Lung (tissue), 12 donors: ENCODE measurements around the gene PSME3IP1. TPM values are rescaled to one million over a fixed set of nuclear protein-coding genes. Genes with fewer than 3 reads are reported as not detected.

Experiments
- ATAC-seq: fragments of 200-7000 bp; cut with Tn5 transposase; one replicate; pipeline ENCODE4 v1.9.1; 2020; ENCODE audit warnings: moderate number of reproducible peaks; ENCODE audit not compliant: insufficient read depth, low FRiP score
- DNase-seq, 3 donors: peaks; one replicate each; pipeline ENCODE4 v3.0.0-alpha.2; 2013 to 2017
- H3K27ac ChIP-seq, 2 donors: one replicate each; pipeline ENCODE4 v1.5.1; 2013; ENCODE audit warnings: mild to moderate bottlenecking in 2 of 2, moderate library complexity in 2 of 2, control low read depth in 1 of 2, inconsistent platforms in 1 of 2, low read depth in 1 of 2, low read length in 1 of 2
- H3K27me3 ChIP-seq, 3 donors: one replicate each; pipeline ENCODE4 v1.5.1; 2013; ENCODE audit warnings: low read length in 2 of 3; ENCODE audit not compliant: control insufficient read depth in 3 of 3, insufficient read depth in 3 of 3
- H3K36me3 ChIP-seq, 4 donors: one replicate each; pipeline ENCODE4 v1.5.1; 2013; ENCODE audit warnings: low read length in 4 of 4, mild to moderate bottlenecking in 1 of 4, moderate library complexity in 1 of 4; ENCODE audit not compliant: control insufficient read depth in 4 of 4, insufficient read depth in 4 of 4
- H3K4me1 ChIP-seq, 5 donors: one replicate each; pipeline ENCODE4 v1.5.1; 2013; ENCODE audit warnings: low read length in 5 of 5, mild to moderate bottlenecking in 2 of 5, moderate library complexity in 1 of 5; ENCODE audit not compliant: control insufficient read depth in 5 of 5, insufficient read depth in 5 of 5
- H3K4me3 ChIP-seq: one replicate; pipeline ENCODE4 v1.5.1; 2013; ENCODE audit warnings: mild to moderate bottlenecking, control low read depth, moderate library complexity
- H3K9ac ChIP-seq, 2 donors: one replicate each; pipeline ENCODE4 v1.5.1; 2013; ENCODE audit warnings: low read length in 2 of 2, control low read depth in 1 of 2; ENCODE audit not compliant: insufficient read depth in 1 of 2
- H3K9me3 ChIP-seq, 4 donors: one replicate each; pipeline ENCODE4 v1.5.1; 2013; ENCODE audit warnings: low read length in 3 of 4, mild to moderate bottlenecking in 1 of 4, moderate library complexity in 1 of 4; ENCODE audit not compliant: control insufficient read depth in 4 of 4, insufficient read depth in 3 of 4
- CTCF ChIP-seq: IDR thresholded peaks from 2 replicates; pipeline ENCODE4 v1.5.1; 2012; ENCODE audit warnings: mild to moderate bottlenecking; ENCODE audit errors: control extremely low read depth, extremely low read depth
- WGBS, 2 donors: extraction: QIAGEN DNeasy Blood & Tissue Kit; methylation state at CpG; one replicate each; pipeline ENCODE4 v1.1.7; 2013; 5-methylcytosine and 5-hydroxymethylcytosine counted together
- polyA plus RNA-seq, 2 donors: library from polyadenylated mRNA; stranded (reverse); fragments of 200-250 nt; gene quantifications; one replicate each; pipeline ENCODE4 v1.2.1, GENCODE V29; 2013
- total RNA-seq, 2 donors: library from RNA; depleted of rRNA in 1 of 2; stranded (reverse); fragments of >200 nt in 1 of 2; gene quantifications; one replicate each; pipeline ENCODE4 v1.2.1, GENCODE V29; 2014 to 2021
- donor health status: control.
- donor health status: control.
- donor health status: Bipolar disorder and iron deficiency.
- donor health status: healthy.
- donor health status: DM: yes; HTN: yes; CAD: no.

Gene PSME3IP1
- total and polyA plus RNA-seq, 4 donors = 59.3 to 83.1 (median 63.1) TPM

GRCh38 chr16:57132470-57132869, 53.4 kb downstream of the PSME3IP1 start:
- no peak overlapping the region for H3K4me3 ChIP-seq
- H3K9me3 ChIP-seq = no peaks in the 10 kb centered on the region
- peaks cover 0 to 19% (median 2%) of the 10 kb centered on the region in 4 donors for H3K36me3 ChIP-seq
- no peak overlapping the region for H3K9ac ChIP-seq
- no peak for ATAC-seq
- TF ChIP-seq CTCF = no peak
- no peak for DNase-seq
- peaks cover 0 to 2% (median 0%) of the 10 kb centered on the region in 5 donors for H3K4me1 ChIP-seq
- 88 to 92% methylated on average over 1 of the region's 1 CpG for WGBS, 2 donors
- H3K27ac ChIP-seq = no peak overlapping the region
- no peaks in the 10 kb centered on the region for H3K27me3 ChIP-seq

GRCh38 chr16:57131351-57131970, 54.4 kb downstream of the PSME3IP1 start:
- Histone ChIP-seq H3K27ac (no peak overlapping the region), H3K9ac (no peak overlapping the region), H3K4me1 (peaks cover 0 to 2% (median 0%) of the 10 kb centered on the region in 5 donors), H3K36me3 (peaks cover 0 to 13% (median 3%) of the 10 kb centered on the region in 4 donors), H3K4me3 (no peak overlapping the region), H3K27me3 (no peaks in the 10 kb centered on the region), H3K9me3 (no peaks in the 10 kb centered on the region)
- no peak for DNase-seq
- TF ChIP-seq CTCF = no peak
- ATAC-seq = no peak
- WGBS, 2 donors = 89 to 90% methylated on average over 16 to 17 of the region's 17 CpGs

DNA sequence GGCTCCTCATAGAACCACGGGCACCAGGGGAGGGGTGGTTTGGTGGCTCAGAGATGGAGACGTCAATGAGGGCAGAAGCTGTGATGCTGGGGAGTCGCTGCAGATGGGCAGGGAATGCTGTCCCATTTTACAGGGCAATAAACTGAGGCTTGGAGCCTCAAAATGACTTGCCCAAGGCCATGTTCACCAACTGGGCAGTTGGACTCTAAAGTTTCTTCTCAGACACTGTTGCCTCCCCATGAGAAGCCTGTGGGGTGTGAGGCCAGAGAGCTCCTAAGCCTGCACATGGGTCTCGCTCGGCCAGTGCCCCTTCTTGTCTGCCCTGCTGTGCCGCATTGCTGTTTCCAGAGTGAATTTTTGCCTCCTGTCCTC, 54.9 kb downstream of the PSME3IP1 start:
- peaks cover 0 to 12% (median 6%) of the 10 kb centered on the region in 4 donors for H3K36me3 ChIP-seq

More for the DNA sequence above, 54.9 kb downstream of the PSME3IP1 start:
- Histone ChIP-seq H3K4me3 (no peak overlapping the region), H3K27me3 (no peaks in the 10 kb centered on the region), H3K4me1 (peaks cover 0 to 5% (median 0%) of the 10 kb centered on the region in 5 donors), H3K27ac (no peak overlapping the region), H3K9me3 (no peaks in the 10 kb centered on the region), H3K9ac (no peak overlapping the region)
- WGBS, 2 donors = 94 to 98% methylated on average over 6 of the region's 6 CpGs
- no peak for TF ChIP-seq CTCF
- ATAC-seq (no peak), DNase-seq (no peak)
